NT2/D1 (cell line): Measurements from ENCODE around the gene CA14.
A peak's percentile ranks its signal among the peaks of the same experiment; 100 is the strongest.
"Not testable (repeated sequence)": the region's sequence is repeated elsewhere in the genome, so short reads cannot be mapped to it uniquely, and the experiment has no call there.

ENCODE experiments used
- DNase-seq: peaks from one replicate; pipeline ENCODE4 v3.0.0-alpha.2; 2011; ENCODE audit warnings: low read depth, low spot score
- H3K27me3 ChIP-seq: 2 replicates; pipeline ENCODE4 v1.6.0; 2011; ENCODE audit warnings: mild to moderate bottlenecking; ENCODE audit not compliant: insufficient read length, insufficient read depth
- H3K36me3 ChIP-seq: 2 replicates; pipeline ENCODE4 v1.6.1; 2011; ENCODE audit warnings: mild to moderate bottlenecking, low read length, mixed read lengths; ENCODE audit not compliant: insufficient read depth, insufficient read length
- H3K4me1 ChIP-seq: 2 replicates; pipeline ENCODE4 v1.5.1; 2011; ENCODE audit not compliant: insufficient read depth, insufficient read length
- H3K4me3 ChIP-seq: 2 replicates; pipeline ENCODE4 v1.5.1; 2011; ENCODE audit warnings: low read depth; ENCODE audit not compliant: insufficient read length
- H3K9ac ChIP-seq: 2 replicates; pipeline ENCODE4 v1.6.0; 2011; ENCODE audit warnings: low read depth; ENCODE audit not compliant: insufficient read length
- H3K9me3 ChIP-seq: 2 replicates; pipeline ENCODE4 v1.5.1; 2011; ENCODE audit warnings: mild to moderate bottlenecking, low read length; ENCODE audit not compliant: insufficient read depth
- SUZ12 ChIP-seq: IDR thresholded peaks from 2 replicates; pipeline ENCODE4 v1.6.1; 2011; ENCODE audit not compliant: insufficient read length, insufficient read depth; ENCODE audit errors: extremely low read depth
- YY1 ChIP-seq: IDR thresholded peaks from 2 replicates; pipeline ENCODE4 v1.6.1; 2011; ENCODE audit not compliant: insufficient read length, insufficient read depth
- ZNF274 ChIP-seq: IDR thresholded peaks from 2 replicates; pipeline ENCODE4 v1.6.1; 2011; ENCODE audit warnings: mild to moderate bottlenecking, low read depth, low read length

The CA14 gene

DNA sequence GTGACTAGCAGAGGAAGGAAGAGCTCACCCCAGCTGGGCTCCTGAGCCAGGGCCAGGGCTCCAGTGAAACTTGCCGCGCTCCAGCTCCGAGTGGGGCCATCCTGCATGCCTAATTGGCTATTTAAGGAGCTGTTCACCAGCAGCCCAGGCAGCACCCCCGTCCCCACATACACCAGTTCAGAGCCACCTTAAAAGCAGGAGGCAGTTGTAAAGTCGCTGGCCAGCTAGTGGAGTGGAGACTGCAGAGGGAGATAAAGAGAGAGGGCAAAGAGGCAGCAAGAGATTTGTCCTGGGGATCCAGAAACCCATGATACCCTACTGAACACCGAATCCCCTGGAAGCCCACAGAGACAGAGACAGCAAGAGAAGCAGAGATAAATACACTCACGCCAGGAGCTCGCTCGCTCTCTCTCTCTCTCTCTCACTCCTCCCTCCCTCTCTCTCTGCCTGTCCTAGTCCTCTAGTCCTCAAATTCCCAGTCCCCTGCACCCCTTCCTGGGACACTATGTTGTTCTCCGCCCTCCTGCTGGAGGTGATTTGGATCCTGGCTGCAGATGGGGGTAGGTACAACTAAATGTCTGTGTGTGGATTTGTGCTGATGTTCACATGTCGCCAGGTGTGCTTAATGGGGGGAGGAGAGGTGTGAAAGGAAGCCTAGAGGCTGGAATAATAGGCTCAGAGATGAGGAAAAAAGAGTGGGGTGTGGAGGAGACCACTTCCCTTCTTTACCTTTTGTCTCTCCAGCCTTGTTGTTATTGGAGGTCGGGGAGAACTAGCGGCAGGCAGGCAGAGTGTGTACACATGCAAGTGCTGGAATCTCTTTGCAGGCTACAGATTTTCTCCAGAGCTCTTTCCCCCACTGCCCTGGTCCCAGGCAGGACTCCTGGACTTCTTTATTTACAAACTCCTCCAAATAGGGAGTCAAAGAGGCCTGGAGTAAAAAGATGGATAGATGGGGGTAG is at the start of gene CA14:
CA14 (plus strand) TSS at position 151 of the 962 bp plus-strand sequence; CDS start at position 506, 355 bp downstream.
- Histone ChIP-seq H3K4me1 (no peaks in the 10 kb centered on the region), H3K4me3 (peak within 1 kb of the TSS; percentile 63), H3K9ac (peak within 1 kb of the TSS; percentile 85), H3K36me3 (peaks cover 12% of the 10 kb centered on the region), H3K27me3 (no peaks in the 10 kb centered on the region), H3K9me3 (no peaks in the 10 kb centered on the region)
- TF ChIP-seq YY1 (no peak), SUZ12 (no peak), ZNF274 (no peak)
- DNase-seq = peak; percentile 59

DNA sequence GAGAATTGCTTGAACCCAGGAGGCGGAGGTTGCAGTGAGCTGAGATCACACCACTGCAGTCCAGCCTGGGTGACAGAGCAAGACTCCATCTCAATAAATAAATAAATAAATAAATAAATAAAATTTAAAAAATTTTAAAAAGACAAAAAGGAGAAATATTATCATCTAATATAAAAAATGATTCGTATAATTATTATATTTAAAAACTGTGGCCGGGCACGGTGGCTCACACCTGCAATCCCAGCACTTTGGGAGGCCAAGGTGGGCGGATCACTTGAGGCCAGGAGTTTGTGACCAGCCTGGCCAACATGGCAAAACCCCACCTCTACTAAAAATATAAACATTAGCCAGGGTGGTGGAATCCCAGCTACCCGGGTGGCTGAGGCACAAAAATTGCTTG is 49.1 kb upstream of the CA14 start:
- H3K27me3 ChIP-seq, DNase-seq, H3K9me3 ChIP-seq, H3K36me3 ChIP-seq, H3K4me3 ChIP-seq, H3K4me1 ChIP-seq, H3K9ac ChIP-seq: not testable (repeated sequence)

- Histone ChIP-seq H3K4me1 (peaks cover 5% of the 10 kb centered on the region), H3K36me3 (no peaks in the 10 kb centered on the region), H3K9me3 (no peaks in the 10 kb centered on the region), H3K27me3 (no peaks in the 10 kb centered on the region), H3K4me3 (no peak overlapping the region), H3K9ac (no peak overlapping the region)
- no peak for DNase-seq
- TF ChIP-seq SUZ12 (no peak), YY1 (no peak), ZNF274 (no peak)
Observed at GRCh38 chr1:150210091-150210490, 47.5 kb upstream of the CA14 start.

GRCh38 chr1:150210706-150211105 is 46.9 kb upstream of the CA14 start:
- DNase-seq = no peak
- Histone ChIP-seq H3K4me3 (no peak overlapping the region), H3K36me3 (no peaks in the 10 kb centered on the region), H3K9me3 (no peaks in the 10 kb centered on the region), H3K27me3 (no peaks in the 10 kb centered on the region), H3K9ac (no peak overlapping the region), H3K4me1 (peaks cover 5% of the 10 kb centered on the region)
- TF ChIP-seq YY1 = no peak
- TF ChIP-seq SUZ12 = no peak
- no peak for TF ChIP-seq ZNF274

DNA sequence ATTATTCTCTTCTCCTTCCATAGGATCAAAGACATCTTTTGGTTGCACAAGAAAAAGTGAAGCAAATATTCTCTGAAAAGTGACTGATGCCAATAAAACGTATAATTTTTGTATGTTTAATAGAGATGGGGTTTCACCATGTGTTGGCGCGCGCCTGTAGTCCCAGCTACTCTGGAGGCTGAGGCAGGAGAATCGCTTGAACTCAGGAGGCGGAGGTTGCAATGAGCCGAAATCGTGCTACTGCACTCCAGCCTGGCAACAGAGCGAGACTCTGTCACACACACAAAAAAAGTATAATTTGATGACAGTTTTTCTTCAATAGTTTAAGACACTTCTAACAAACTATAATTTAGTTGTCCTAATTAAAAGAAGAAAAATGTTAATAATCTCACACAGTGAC is 45.5 kb upstream of the CA14 start:
- no peak for TF ChIP-seq ZNF274
- TF ChIP-seq SUZ12 = no peak
- no peak for TF ChIP-seq YY1
- Histone ChIP-seq H3K4me1 (peaks cover 5% of the 10 kb centered on the region), H3K4me3 (no peak overlapping the region), H3K9me3 (no peaks in the 10 kb centered on the region), H3K9ac (no peak overlapping the region), H3K36me3 (no peaks in the 10 kb centered on the region), H3K27me3 (no peaks in the 10 kb centered on the region)
- no peak for DNase-seq

GRCh38 chr1:150213170-150214098 is 44.1 kb upstream of the CA14 start:
- Histone ChIP-seq H3K9me3 (no peaks in the 10 kb centered on the region), H3K4me3 (peak overlapping the region; percentile 35), H3K9ac (peak overlapping the region; percentile 44), H3K36me3 (peaks cover 4% of the 10 kb centered on the region), H3K4me1 (peaks cover 5% of the 10 kb centered on the region), H3K27me3 (no peaks in the 10 kb centered on the region)
- TF ChIP-seq SUZ12 (no peak), YY1 (no peak), ZNF274 (no peak)
- DNase-seq = peak; percentile 98

GRCh38 chr1:150214099-150214756 is 43.3 kb upstream of the CA14 start:
- Histone ChIP-seq H3K9ac (peak overlapping the region; percentile 32), H3K36me3 (peaks cover 12% of the 10 kb centered on the region)
- not testable (repeated sequence) for H3K4me3 ChIP-seq, H3K4me1 ChIP-seq, H3K9me3 ChIP-seq, H3K27me3 ChIP-seq, DNase-seq

GRCh38 chr1:150215855-150216254 is 41.7 kb upstream of the CA14 start:
- DNase-seq, H3K4me1 ChIP-seq, H3K4me3 ChIP-seq, H3K9me3 ChIP-seq, H3K27me3 ChIP-seq, H3K9ac ChIP-seq: not testable (repeated sequence)
- peaks cover 27% of the 10 kb centered on the region for H3K36me3 ChIP-seq
